Endothelial cell of umbilical vein (primary cell): Measurements from ENCODE around the gene ZNF804B.

Experiments used
- JUN ChIP-seq: IDR thresholded peaks from 2 replicates; pipeline ENCODE4 v1.6.1; 2011; ENCODE audit warnings: borderline replicate concordance, low read depth; ENCODE audit not compliant: insufficient read length, insufficient read depth
- MYC ChIP-seq: IDR thresholded peaks from one replicate; pipeline ENCODE4 v1.6.1; 2011; ENCODE audit warnings: mild to moderate bottlenecking, low read depth, low read length
- POLR2A ChIP-seq: IDR thresholded peaks from 2 replicates; pipeline ENCODE4 v1.6.1; 2012; ENCODE audit warnings: low read depth, mild to moderate bottlenecking, control low read depth, low read length
- POLR2AphosphoS5 ChIP-seq: IDR thresholded peaks from 2 replicates; pipeline ENCODE4 v1.6.1; 2012; ENCODE audit warnings: low read depth, mild to moderate bottlenecking, control low read depth, low read length, moderate library complexity; ENCODE audit not compliant: insufficient read depth
- TF ChIP-seq, protein P1 (sequence below), 2 donors: IDR thresholded peaks; 1 replicate in 1 of 2; 2 replicates in 1 of 2; pipeline ENCODE4 v1.5.1; 2011; ENCODE audit warnings: low read length in 2 of 2, mild to moderate bottlenecking in 2 of 2, moderate library complexity in 2 of 2, control low read depth in 1 of 2, inconsistent platforms in 1 of 2, low read depth in 1 of 2; ENCODE audit not compliant: insufficient read depth in 1 of 2; ENCODE audit errors: extremely low read depth in 1 of 2

DNA sequence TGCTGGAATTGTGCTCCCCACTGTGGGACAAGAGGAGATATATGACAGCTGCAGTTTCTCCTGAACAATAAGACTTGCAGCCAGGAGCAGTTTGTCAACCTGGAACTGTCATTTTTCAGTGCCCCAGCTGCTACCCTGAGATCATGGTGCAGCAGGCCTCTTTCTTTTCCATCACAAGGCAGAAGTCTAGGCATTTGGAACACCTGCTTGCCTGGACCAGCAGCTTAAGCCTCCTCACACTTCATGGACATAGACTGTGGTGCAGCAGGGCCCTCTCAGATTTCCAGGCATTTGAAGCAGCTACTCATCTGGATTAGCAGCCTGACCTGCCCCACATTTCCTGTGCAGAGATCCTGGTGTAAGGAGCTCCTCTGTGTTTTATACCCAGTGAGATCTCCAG, 486.7 kb downstream of the ZNF804B start:
- TF ChIP-seq POLR2A (no peak), JUN (no peak), POLR2AphosphoS5 (no peak), MYC (no peak)
- TF ChIP-seq, protein P1, sequence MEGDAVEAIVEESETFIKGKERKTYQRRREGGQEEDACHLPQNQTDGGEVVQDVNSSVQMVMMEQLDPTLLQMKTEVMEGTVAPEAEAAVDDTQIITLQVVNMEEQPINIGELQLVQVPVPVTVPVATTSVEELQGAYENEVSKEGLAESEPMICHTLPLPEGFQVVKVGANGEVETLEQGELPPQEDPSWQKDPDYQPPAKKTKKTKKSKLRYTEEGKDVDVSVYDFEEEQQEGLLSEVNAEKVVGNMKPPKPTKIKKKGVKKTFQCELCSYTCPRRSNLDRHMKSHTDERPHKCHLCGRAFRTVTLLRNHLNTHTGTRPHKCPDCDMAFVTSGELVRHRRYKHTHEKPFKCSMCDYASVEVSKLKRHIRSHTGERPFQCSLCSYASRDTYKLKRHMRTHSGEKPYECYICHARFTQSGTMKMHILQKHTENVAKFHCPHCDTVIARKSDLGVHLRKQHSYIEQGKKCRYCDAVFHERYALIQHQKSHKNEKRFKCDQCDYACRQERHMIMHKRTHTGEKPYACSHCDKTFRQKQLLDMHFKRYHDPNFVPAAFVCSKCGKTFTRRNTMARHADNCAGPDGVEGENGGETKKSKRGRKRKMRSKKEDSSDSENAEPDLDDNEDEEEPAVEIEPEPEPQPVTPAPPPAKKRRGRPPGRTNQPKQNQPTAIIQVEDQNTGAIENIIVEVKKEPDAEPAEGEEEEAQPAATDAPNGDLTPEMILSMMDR (IDR thresholded peaks at IDR 0.05; ENCODE audit: extremely low read depth in 1 of 2, insufficient read depth in 1 of 2, low read depth in 1 of 2, low read length in 2 of 2), result no peak
